ENCODE results near the gene B2M.
"Not testable (repeated sequence)": the region's sequence is repeated elsewhere in the genome, so short reads cannot be mapped to it uniquely, and the experiment has no call there.

B2M gene

GRCh38 chr15:44726136-44726535 lies 14.8 kb downstream of the B2M start:
- no peak for DNase-seq (ENCODE audit: low read depth, low spot score)

GRCh38 chr15:44726568-44727484 lies 15.5 kb downstream of the B2M start:
- DNase-seq (ENCODE audit: low read depth, low spot score): peak; percentile 83

GRCh38 chr15:44727485-44728231 lies 16.3 kb downstream of the B2M start:
- no peak for DNase-seq (ENCODE audit: low read depth, low spot score)

- not testable (repeated sequence) for DNase-seq (ENCODE audit: low read depth, low spot score)
Measured at GRCh38 chr15:44728232-44728575, 16.9 kb downstream of the B2M start.

- DNase-seq (ENCODE audit: low read depth, low spot score): peak; percentile 98
Measured at GRCh38 chr15:44728576-44729407, 17.5 kb downstream of the B2M start.

- no peak for DNase-seq (ENCODE audit: low read depth, low spot score)
Measured at GRCh38 chr15:44729408-44730127, 18.3 kb downstream of the B2M start.

- no peak for DNase-seq (ENCODE audit: low read depth, low spot score)
Measured at GRCh38 chr15:44734839-44735481, 23.6 kb downstream of the B2M start.

- DNase-seq (ENCODE audit: low read depth, low spot score): no peak
Measured at GRCh38 chr15:44735482-44736180, 24.3 kb downstream of the B2M start.

GRCh38 chr15:44736181-44736765 lies 25.0 kb downstream of the B2M start, which contains the start of gene TRIM69:
Gene TRIM69 (plus strand): TSS chr15:44736528. CDS start chr15:44736705, 177 bp downstream.
- DNase-seq (ENCODE audit: low read depth, low spot score): no peak

GRCh38 chr15:44738340-44738984 lies 27.1 kb downstream of the B2M start:
- peak; percentile 57 for DNase-seq (ENCODE audit: low read depth, low spot score)

- not testable (repeated sequence) for DNase-seq (ENCODE audit: low read depth, low spot score)
Measured at GRCh38 chr15:44739222-44739847, 28.0 kb downstream of the B2M start.

- DNase-seq (ENCODE audit: low read depth, low spot score): not testable (repeated sequence)
Measured at GRCh38 chr15:44743454-44743853, 32.1 kb downstream of the B2M start.

- DNase-seq (ENCODE audit: low read depth, low spot score): no peak
Measured at GRCh38 chr15:44753345-44753744, 42.0 kb downstream of the B2M start.

GRCh38 chr15:44763187-44763586 lies 51.9 kb downstream of the B2M start:
- DNase-seq (ENCODE audit: low read depth, low spot score): no peak

- DNase-seq (ENCODE audit: low read depth, low spot score): no peak
Measured at GRCh38 chr15:44763848-44764247, 52.5 kb downstream of the B2M start.

GRCh38 chr15:44765036-44765435 lies 53.7 kb downstream of the B2M start:
- no peak for DNase-seq (ENCODE audit: low read depth, low spot score)
